ENCODE data around the gene PPIC.

DNA sequence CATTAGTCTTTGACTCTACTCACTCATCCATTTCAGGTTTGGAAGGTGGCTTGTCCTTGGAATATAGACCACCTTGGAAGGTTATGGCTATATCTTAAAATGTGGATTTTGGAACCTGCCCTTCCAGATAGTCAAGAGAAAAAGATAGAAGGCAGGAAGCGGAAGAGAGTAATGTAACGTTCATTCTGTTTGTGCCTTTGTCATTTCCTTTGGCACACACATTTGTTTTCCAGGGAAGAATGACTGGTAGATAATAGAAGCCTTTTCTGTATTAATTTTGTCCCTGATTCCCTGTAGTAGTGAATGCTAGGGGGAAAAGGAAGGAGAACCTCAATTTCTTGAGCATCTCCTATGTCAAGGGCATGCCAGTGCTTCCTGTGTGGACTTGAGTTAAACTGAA is 54.7 kb downstream of the PPIC start:
- TF ChIP-seq CTCF (IDR thresholded peaks at IDR 0.05) (no peak), POLR2AphosphoS5 (IDR thresholded peaks at IDR 0.05) (no peak), EP300 (IDR thresholded peaks at IDR 0.05) (no peak)

All from gastroesophageal sphincter (tissue), 3 donors.